Neural cell (in vitro differentiated cells): Measurements from ENCODE around the gene THEM4.

ENCODE experiments used
- MXI1 ChIP-seq: fragments of 450-650 bp; conservative IDR thresholded peaks from 2 replicates; pipeline ENCODE4 v1.6.1; 2014; ENCODE audit warnings: antibody characterized with exemption, mild to moderate bottlenecking; ENCODE audit not compliant: poor library complexity, severe bottlenecking
- SMC3 ChIP-seq: fragments of 450-650 bp; conservative IDR thresholded peaks from 2 replicates; pipeline ENCODE4 v1.6.1; 2014; ENCODE audit warnings: antibody characterized with exemption, mild to moderate bottlenecking, moderate library complexity; ENCODE audit not compliant: poor library complexity
- TAF1 ChIP-seq: IDR thresholded peaks from 2 replicates; pipeline ENCODE4 v1.6.1; 2012; ENCODE audit warnings: low read depth
- TF ChIP-seq, protein P1 (sequence below): fragments of 450-650 bp; IDR thresholded peaks from 2 replicates; pipeline ENCODE4 v1.5.1; 2014; ENCODE audit warnings: antibody characterized with exemption, mild to moderate bottlenecking, moderate library complexity; ENCODE audit not compliant: poor library complexity, severe bottlenecking
- TF ChIP-seq, protein P2 (sequence below): IDR thresholded peaks from 2 replicates; pipeline ENCODE4 v1.6.1; 2012; ENCODE audit warnings: borderline replicate concordance

DNA sequence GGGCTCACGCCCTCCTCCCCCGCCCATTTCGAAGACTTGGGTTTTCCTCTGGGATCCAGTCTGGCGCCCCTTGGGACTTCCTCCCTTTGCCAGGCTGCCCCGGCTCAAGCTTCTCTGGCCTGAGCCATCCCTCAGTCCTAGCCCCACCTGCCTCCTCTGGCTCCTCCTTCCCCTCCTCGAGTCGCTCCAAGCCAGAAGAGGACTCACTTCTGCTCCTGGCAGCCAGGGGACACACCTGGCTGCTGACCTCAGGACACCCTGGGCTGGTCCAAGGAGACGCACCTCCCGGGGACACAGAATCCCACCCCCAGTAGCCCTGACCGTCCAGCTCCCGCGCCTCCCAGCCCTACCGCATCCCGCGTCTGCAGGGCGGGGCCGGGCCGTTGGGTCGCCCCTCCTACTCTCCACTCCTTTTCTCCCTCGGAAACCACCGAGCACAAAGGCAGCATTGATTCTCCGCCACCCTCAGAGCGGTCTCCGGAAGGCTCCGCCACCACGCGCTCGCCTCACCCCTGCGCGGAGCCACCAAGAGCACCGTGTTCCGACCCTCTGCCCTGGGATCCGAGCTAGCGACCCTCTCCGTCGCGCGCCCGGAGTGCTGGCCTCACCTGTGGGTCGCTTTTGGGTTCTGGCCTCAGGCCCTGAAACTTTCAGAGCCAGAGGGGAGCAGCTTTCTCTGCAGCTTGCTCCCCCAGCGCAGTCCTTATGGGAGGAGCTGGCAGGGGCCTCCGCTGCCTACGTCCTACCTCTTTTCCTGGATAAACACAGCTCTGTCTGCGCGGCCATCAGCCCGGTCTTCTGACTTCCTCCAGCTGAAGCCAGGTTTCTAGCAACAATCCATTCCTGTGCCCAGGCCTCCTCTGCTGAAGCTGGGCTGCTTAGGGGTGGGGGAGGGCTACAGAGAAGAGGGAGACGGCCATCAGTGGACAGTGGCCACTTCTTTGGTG, 69.6 kb downstream of the THEM4 start, which contains the start of gene C2CD4D:
- TF ChIP-seq, protein P1, sequence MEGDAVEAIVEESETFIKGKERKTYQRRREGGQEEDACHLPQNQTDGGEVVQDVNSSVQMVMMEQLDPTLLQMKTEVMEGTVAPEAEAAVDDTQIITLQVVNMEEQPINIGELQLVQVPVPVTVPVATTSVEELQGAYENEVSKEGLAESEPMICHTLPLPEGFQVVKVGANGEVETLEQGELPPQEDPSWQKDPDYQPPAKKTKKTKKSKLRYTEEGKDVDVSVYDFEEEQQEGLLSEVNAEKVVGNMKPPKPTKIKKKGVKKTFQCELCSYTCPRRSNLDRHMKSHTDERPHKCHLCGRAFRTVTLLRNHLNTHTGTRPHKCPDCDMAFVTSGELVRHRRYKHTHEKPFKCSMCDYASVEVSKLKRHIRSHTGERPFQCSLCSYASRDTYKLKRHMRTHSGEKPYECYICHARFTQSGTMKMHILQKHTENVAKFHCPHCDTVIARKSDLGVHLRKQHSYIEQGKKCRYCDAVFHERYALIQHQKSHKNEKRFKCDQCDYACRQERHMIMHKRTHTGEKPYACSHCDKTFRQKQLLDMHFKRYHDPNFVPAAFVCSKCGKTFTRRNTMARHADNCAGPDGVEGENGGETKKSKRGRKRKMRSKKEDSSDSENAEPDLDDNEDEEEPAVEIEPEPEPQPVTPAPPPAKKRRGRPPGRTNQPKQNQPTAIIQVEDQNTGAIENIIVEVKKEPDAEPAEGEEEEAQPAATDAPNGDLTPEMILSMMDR = no peak
- TF ChIP-seq SMC3 = no peak
- TF ChIP-seq, protein P2, sequence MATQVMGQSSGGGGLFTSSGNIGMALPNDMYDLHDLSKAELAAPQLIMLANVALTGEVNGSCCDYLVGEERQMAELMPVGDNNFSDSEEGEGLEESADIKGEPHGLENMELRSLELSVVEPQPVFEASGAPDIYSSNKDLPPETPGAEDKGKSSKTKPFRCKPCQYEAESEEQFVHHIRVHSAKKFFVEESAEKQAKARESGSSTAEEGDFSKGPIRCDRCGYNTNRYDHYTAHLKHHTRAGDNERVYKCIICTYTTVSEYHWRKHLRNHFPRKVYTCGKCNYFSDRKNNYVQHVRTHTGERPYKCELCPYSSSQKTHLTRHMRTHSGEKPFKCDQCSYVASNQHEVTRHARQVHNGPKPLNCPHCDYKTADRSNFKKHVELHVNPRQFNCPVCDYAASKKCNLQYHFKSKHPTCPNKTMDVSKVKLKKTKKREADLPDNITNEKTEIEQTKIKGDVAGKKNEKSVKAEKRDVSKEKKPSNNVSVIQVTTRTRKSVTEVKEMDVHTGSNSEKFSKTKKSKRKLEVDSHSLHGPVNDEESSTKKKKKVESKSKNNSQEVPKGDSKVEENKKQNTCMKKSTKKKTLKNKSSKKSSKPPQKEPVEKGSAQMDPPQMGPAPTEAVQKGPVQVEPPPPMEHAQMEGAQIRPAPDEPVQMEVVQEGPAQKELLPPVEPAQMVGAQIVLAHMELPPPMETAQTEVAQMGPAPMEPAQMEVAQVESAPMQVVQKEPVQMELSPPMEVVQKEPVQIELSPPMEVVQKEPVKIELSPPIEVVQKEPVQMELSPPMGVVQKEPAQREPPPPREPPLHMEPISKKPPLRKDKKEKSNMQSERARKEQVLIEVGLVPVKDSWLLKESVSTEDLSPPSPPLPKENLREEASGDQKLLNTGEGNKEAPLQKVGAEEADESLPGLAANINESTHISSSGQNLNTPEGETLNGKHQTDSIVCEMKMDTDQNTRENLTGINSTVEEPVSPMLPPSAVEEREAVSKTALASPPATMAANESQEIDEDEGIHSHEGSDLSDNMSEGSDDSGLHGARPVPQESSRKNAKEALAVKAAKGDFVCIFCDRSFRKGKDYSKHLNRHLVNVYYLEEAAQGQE = no peak
- TF ChIP-seq TAF1 = no peak
- TF ChIP-seq MXI1 = no peak
